ENCODE results near the gene MYO7A. TPM values are rescaled to one million over a fixed set of nuclear protein-coding genes. Genes with fewer than 3 reads are reported as not detected.

The MYO7A gene
- total RNA-seq, 4 donors from 2014 or later, result 11.7 to 26.4 (median 17.7) TPM

- no peak for TF ChIP-seq CTCF (IDR thresholded peaks at IDR 0.05; ENCODE audit: low read depth)
Measured at GRCh38 chr11:77149716-77150392, 21.8 kb downstream of the MYO7A start.

- TF ChIP-seq CTCF (IDR thresholded peaks at IDR 0.05; ENCODE audit: low read depth), result no peak
Measured at GRCh38 chr11:77150836-77151235, 22.8 kb downstream of the MYO7A start.

- TF ChIP-seq CTCF (IDR thresholded peaks at IDR 0.05; ENCODE audit: low read depth), result no peak
Measured at GRCh38 chr11:77151804-77152509, 23.9 kb downstream of the MYO7A start.

GRCh38 chr11:77152846-77153245 lies 24.8 kb downstream of the MYO7A start:
- TF ChIP-seq CTCF (IDR thresholded peaks at IDR 0.05; ENCODE audit: low read depth), result no peak

- no peak for TF ChIP-seq CTCF (IDR thresholded peaks at IDR 0.05; ENCODE audit: low read depth)
Measured at GRCh38 chr11:77153276-77154185, 25.5 kb downstream of the MYO7A start.

- TF ChIP-seq CTCF (IDR thresholded peaks at IDR 0.05; ENCODE audit: low read depth), result no peak
Measured at GRCh38 chr11:77154381-77155081, 26.5 kb downstream of the MYO7A start.

Measured in subcutaneous adipose tissue (tissue), 4 donors.